Thyroid gland (tissue), 4 donors: ENCODE measurements around the gene DIP2C. TPM values are rescaled to one million over a fixed set of nuclear protein-coding genes. Genes with fewer than 3 reads are reported as not detected.

Experiments
- DNase-seq, 2 donors: peaks; one replicate each; pipeline ENCODE4 v3.0.0-alpha.2; 2019
- H3K27ac ChIP-seq, 3 donors: fragments of 200-600 bp; sonication (generic); 1 replicate in 2 of 3; 2 replicates in 1 of 3; pipeline ENCODE4 v1.5.1; 2016 to 2019; ENCODE audit warnings: mild to moderate bottlenecking in 1 of 3, moderate library complexity in 1 of 3
- H3K27me3 ChIP-seq: fragments of 200-600 bp; sonication (generic); one replicate; pipeline ENCODE4 v1.5.1; 2019
- H3K36me3 ChIP-seq, 2 donors: fragments of 200-600 bp; sonication (generic); one replicate each; pipeline ENCODE4 v1.5.1; 2016 to 2019
- H3K4me1 ChIP-seq, 2 donors: fragments of 200-600 bp; sonication (generic); one replicate each; pipeline ENCODE4 v1.5.1; 2017 to 2019
- H3K4me3 ChIP-seq, 3 donors: fragments of 200-600 bp; sonication (generic); replicated peaks in 1 of 3; 1 replicate in 2 of 3; 2 replicates in 1 of 3; pipeline ENCODE4 v1.5.1; 2016; ENCODE audit warnings: mild to moderate bottlenecking in 1 of 3
- H3K9me3 ChIP-seq: fragments of 200-600 bp; sonication (generic); one replicate; pipeline ENCODE4 v1.5.1; 2017
- CTCF ChIP-seq, 6 experiments: fragments of 200-600 bp in 3 of 6; fragments of 450-650 bp in 3 of 6; sonication (generic) in 3 of 6; IDR thresholded peaks; one replicate each; pipeline ENCODE4 v1.5.1; 2016 to 2019; ENCODE audit warnings: antibody characterized with exemption in 6 of 6, mild to moderate bottlenecking in 2 of 6, inconsistent platforms in 1 of 6, moderate library complexity in 1 of 6
- POLR2A ChIP-seq, 2 donors: fragments of 450-650 bp; IDR thresholded peaks; one replicate each; pipeline ENCODE4 v1.6.1; 2017; ENCODE audit warnings: antibody characterized with exemption in 2 of 2, mild to moderate bottlenecking in 2 of 2, moderate library complexity in 1 of 2
- WGBS, 2 donors: methylation state at CpG; one replicate each; pipeline ENCODE4 v1.1.5; 2017; 5-methylcytosine and 5-hydroxymethylcytosine counted together
- intact Hi-C: fragments of 100-400 bp; cut with DNase I; formaldehyde crosslinking; loops from one replicate; pipeline ENCODE4 v1.15.1; 2023
- total RNA-seq, 4 donors: library from RNA; depleted of rRNA; stranded (reverse); fragments of >200 nt; gene quantifications; one replicate each; pipeline ENCODE4 v1.2.3, GENCODE V29; 2016

Gene DIP2C
- total RNA-seq, 4 donors from 2014 or later: 11.4 to 14.6 (median 12.3) TPM

- no peaks in the 10 kb centered on the region for H3K9me3 ChIP-seq
- DNase-seq: no peak
- H3K4me1 ChIP-seq: peaks cover 10 to 21% of the 10 kb centered on the region in 2 donors
- H3K27me3 ChIP-seq: no peaks in the 10 kb centered on the region
- WGBS, 2 donors: 46 to 57% methylated on average over 6 of the region's 6 CpGs
- no peak for TF ChIP-seq POLR2A (IDR thresholded peaks at IDR 0.05)
- TF ChIP-seq CTCF (IDR thresholded peaks at IDR 0.05): no peak
- no peaks in the 10 kb centered on the region for H3K36me3 ChIP-seq
- H3K4me3 ChIP-seq: no peak overlapping the region
- no peak overlapping the region for H3K27ac ChIP-seq
- intact Hi-C loops: no loop called here
These were observed 108.7 kb downstream of the DIP2C start for GRCh38 chr10:580778-581177.

- H3K4me1 ChIP-seq: peaks cover 16 to 20% of the 10 kb centered on the region in 2 donors
- H3K9me3 ChIP-seq: no peaks in the 10 kb centered on the region
These were observed 113.4 kb downstream of the DIP2C start for GRCh38 chr10:576130-576465.

GRCh38 chr10:575402-576129 lies 113.9 kb downstream of the DIP2C start:
- DNase-seq: no peak
- Histone ChIP-seq H3K36me3 (no peaks in the 10 kb centered on the region), H3K27ac (no peak overlapping the region), H3K9me3 (no peaks in the 10 kb centered on the region), H3K4me3 (no peak overlapping the region), H3K27me3 (no peaks in the 10 kb centered on the region), H3K4me1 (peaks cover 16% of the 10 kb centered on the region in 2 donors)
- WGBS, 2 donors: 65 to 68% methylated on average over 14 to 16 of the region's 16 CpGs
- intact Hi-C loops: no loop called here
- TF ChIP-seq CTCF (IDR thresholded peaks at IDR 0.05) (no peak), POLR2A (IDR thresholded peaks at IDR 0.05) (no peak)

More at GRCh38 chr10:576130-576465, 113.4 kb downstream of the DIP2C start:
- no peaks in the 10 kb centered on the region for H3K36me3 ChIP-seq
- intact Hi-C loops: no loop called here
- no peak overlapping the region for H3K27ac ChIP-seq
- H3K4me3 ChIP-seq: no peak overlapping the region
- WGBS, 2 donors: 31 to 40% methylated on average over 8 to 10 of the region's 10 CpGs
- DNase-seq: peak; percentile 75 to 79
- TF ChIP-seq CTCF (IDR thresholded peaks at IDR 0.05) (no peak), POLR2A (IDR thresholded peaks at IDR 0.05) (no peak)
- H3K27me3 ChIP-seq: no peaks in the 10 kb centered on the region

GRCh38 chr10:572696-573095 lies 116.8 kb downstream of the DIP2C start:
- Histone ChIP-seq H3K4me3 (no peak overlapping the region), H3K27ac (no peak overlapping the region), H3K9me3 (no peaks in the 10 kb centered on the region), H3K27me3 (no peaks in the 10 kb centered on the region), H3K4me1 (peaks cover 14 to 16% of the 10 kb centered on the region in 2 donors), H3K36me3 (no peaks in the 10 kb centered on the region)
- intact Hi-C loops: no loop called here
- no peak for DNase-seq
- TF ChIP-seq POLR2A (IDR thresholded peaks at IDR 0.05): no peak
- TF ChIP-seq CTCF (IDR thresholded peaks at IDR 0.05): no peak
- 89 to 91% methylated on average over 12 of the region's 12 CpGs for WGBS, 2 donors

GRCh38 chr10:571688-572451 lies 117.6 kb downstream of the DIP2C start:
- WGBS, 2 donors: 85 to 95% methylated on average over 21 of the region's 21 CpGs
- H3K27me3 ChIP-seq: no peaks in the 10 kb centered on the region
- peaks cover 14 to 16% of the 10 kb centered on the region in 2 donors for H3K4me1 ChIP-seq
- no peak for TF ChIP-seq CTCF (IDR thresholded peaks at IDR 0.05)
- no peak for TF ChIP-seq POLR2A (IDR thresholded peaks at IDR 0.05)
- H3K27ac ChIP-seq: no peak overlapping the region
- intact Hi-C loops: no loop called here
- no peaks in the 10 kb centered on the region for H3K36me3 ChIP-seq
- H3K9me3 ChIP-seq: no peaks in the 10 kb centered on the region
- DNase-seq: no peak
- H3K4me3 ChIP-seq: no peak overlapping the region
